ENCODE data around the gene USH1C.

- TF ChIP-seq CTCF (IDR thresholded peaks at IDR 0.05) (no peak), EZH2 (IDR thresholded peaks at IDR 0.05) (no peak), EZH2phosphoT487 (IDR thresholded peaks at IDR 0.05) (no peak)
Observed at GRCh38 chr11:17533341-17533740, 10.9 kb downstream of the USH1C start.

All from neural progenitor cell (in vitro differentiated cells).